T1000 (cell line): Measurements from ENCODE around the gene DAAM1.

Source experiments
- DNase-seq: peaks from one replicate; lab custom pipeline; 2025; ENCODE audit warnings: mixed read lengths; lab: John Stamatoyannopoulos, UW

The DAAM1 gene

GRCh38 chr14:59187802-59188460, 536 bp upstream of the DAAM1 start:
- peak; percentile 36 for DNase-seq

DNA sequence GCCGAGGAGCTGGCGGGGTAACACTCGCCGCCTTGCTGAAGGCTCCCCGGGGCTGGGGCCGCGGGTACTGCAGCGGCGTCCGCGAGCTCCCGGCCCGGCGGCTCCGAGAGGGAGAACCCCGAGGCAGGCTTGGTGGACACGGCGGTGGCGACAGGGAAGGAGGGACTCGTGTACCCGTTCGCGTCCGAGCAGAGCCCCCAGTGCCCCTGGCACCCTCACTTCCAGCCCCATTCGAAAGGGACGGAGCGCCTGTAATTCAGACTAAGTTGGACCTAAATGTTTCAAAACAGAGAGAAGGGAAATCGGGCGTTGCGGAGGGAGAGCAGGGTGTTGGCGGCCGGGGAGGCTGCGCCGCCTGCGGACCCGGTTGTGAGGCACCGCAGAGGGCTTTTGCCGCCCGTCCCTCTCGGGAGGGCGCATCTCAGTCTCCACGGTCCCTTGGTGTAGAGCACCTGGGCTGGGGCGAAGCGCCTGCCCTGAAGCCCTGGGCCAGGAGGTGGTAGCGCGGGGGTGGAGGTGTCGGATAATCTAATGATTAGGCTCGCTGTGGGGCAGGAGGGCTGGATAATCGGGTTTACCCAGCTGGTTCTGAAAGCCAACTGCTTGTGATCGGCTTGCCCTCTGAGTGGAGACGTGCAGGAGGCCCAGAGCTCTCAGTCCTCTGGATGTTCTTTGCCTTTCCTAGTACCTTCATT, 771 bp downstream of the DAAM1 start:
- peak; percentile 39 for DNase-seq

DNA sequence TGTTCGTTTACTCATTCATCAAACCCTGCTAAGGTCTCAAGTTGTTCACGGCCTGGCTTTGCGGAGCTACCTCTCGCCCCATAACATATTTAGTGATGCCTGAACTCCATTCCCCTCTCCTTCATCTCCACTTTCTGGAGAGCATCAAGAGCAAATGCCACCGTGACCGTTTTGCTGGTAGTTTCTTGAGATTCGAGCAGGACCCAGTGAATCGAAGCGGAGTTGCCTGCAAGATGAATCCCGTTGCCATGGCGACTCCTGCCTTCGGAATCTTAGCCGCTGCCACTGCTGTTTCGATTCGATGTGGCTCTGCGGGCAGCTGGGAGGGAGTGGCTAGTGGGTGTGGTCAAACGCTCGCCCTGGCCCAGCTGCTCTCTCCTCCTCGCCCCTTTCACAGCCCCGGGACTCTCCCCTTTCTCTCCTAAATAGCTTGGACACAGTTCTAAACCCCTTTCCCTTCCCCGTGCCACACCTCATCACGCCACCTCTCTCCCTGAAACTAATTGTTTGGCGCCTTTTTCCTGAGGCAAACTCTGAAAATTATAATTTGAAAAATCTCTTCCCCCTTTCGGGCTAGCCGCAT, 1.4 kb downstream of the DAAM1 start:
- peak; percentile 83 for DNase-seq

DNA sequence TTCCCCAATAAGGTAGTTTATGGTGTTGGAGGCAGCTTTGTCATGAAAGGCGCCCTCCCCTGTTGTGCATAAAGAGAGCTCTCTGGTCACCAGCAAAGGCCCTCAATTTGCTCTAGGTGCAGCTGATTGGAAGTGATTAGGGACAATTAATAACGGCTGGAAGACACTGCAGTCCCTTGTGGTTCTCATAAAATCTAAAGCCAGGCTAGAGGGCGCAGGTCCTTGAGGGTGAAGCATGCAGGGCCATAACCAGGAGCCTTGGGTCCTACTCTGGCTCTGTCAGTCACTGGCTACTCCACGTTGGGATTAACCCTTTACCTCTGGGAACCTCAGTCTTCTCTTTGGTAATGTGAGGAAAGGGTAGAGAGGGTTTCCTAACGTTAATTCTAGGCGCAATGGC, 1.9 kb downstream of the DAAM1 start:
- DNase-seq, result no peak

DNA sequence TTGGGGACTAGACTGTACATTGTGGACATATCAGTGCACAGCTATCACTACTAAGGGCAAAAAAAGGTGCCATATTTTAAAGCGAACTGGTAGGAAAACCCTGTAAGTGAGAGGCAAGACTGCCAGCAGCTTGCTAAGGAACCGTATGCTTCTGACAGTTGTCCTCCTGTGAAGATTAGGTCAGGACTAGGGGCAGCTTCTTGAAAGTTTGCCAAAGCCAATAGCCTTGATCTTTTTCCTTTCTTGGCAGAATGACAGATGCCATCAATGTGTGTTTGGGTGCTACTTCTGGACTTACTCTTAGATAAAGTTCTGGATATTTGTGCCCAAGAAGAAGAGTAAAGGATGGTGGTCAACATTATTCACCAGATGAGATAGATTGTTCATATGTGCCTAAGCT, 7.4 kb downstream of the DAAM1 start:
- DNase-seq, result no peak

GRCh38 chr14:59197695-59198262, 9.3 kb downstream of the DAAM1 start:
- no peak for DNase-seq

GRCh38 chr14:59199205-59199604, 10.7 kb downstream of the DAAM1 start:
- DNase-seq, result no peak

GRCh38 chr14:59199614-59200013, 11.1 kb downstream of the DAAM1 start:
- no peak for DNase-seq

GRCh38 chr14:59200195-59200594, 11.7 kb downstream of the DAAM1 start:
- no peak for DNase-seq

- no peak for DNase-seq
Observed at GRCh38 chr14:59202031-59202430, 13.6 kb downstream of the DAAM1 start.

- no peak for DNase-seq
Observed at GRCh38 chr14:59204305-59204704, 15.8 kb downstream of the DAAM1 start.

DNA sequence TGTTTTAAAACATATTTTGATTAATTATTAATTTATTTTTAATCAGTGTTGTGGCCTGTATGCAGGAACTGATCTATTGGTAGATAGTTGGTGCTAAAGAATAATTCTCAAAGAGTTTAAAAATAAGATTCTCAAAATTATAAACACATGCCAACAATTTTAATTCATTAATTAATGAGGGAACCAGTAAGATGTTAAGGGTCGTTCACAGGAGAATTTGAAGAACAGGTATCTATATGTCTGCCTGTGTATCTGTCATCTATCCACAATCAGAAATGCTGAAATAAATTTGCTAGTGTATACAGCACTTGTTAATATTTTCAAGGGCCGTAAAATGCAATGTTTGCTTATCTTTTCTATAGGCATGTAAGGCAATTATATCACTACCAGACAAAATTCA, 18.4 kb downstream of the DAAM1 start:
- no peak for DNase-seq

GRCh38 chr14:59207506-59207933, 19.1 kb downstream of the DAAM1 start:
- no peak for DNase-seq

DNA sequence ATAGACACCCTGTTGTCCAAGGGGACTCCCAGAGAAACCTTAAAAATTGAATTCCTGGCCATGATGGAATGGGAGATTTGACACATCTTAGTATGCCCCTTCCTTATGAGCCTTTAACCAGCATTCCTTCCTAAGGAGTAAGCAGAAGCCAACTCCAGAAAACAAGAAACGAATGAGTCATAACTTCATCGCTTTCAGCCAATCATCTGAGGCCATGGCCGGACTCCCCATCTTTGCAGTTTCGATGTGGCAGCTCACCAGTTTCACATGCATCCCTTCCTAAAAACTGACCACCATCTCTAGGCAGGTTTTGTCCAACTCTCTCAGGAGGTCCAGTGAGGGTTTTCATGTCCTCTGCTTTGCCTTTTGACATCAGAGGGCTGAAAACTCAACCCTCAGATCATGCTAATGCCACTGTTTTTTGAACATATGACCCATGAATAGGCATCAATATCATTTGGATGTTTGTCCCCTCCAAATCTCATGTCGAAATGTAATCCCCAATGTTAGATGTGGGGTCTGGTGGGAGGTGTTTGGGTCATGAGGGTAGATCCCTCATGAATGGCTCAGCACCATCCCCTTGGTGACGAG, 19.9 kb downstream of the DAAM1 start:
- peak; percentile 37 for DNase-seq

GRCh38 chr14:59208954-59209353, 20.5 kb downstream of the DAAM1 start:
- no peak for DNase-seq

GRCh38 chr14:59210621-59211020, 22.2 kb downstream of the DAAM1 start:
- DNase-seq, result no peak

DNA sequence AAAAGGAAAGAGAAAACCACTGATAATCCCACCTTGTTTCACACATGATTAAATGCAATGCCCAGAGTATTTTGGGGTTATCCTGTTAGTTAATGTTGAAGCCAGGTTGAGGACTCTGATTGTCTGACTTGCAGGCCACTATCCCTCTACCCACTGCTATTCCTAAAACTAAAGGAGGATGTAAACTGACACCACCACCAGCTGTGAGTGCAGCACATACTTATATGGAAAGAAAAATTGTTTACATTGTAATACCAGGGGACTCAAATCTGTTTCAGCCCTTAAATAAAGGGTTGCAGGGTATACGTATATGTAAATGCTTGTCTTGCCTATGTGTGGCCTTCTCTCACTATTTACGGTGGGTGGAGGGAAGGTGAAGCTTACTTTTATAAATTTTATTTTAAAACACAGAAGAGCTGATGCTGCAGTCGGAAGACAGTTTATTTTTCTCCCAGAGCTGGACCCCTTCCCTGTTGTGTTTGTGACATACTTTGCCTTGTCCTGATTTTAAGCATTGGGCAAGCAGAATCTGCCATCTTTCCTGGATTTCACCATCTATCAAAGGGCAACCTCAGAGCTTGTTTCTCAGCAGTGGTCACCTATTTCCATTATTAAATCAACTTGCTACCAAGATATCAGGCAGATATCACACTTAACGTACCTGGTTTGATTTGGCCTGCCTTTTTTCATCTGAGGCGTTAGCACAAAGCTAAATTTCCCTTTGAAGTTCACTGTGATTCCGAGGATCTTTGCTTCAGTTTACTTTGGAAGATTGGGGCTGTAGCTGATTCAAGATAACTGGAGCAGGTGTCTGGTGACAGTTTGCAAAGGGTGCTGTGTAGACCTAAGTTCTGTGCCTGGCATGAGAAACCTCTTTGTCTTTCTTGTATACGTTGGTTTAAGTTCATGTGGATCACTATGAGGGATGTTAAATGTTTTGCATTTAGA, 25.2 kb downstream of the DAAM1 start:
- DNase-seq, result no peak

DNA sequence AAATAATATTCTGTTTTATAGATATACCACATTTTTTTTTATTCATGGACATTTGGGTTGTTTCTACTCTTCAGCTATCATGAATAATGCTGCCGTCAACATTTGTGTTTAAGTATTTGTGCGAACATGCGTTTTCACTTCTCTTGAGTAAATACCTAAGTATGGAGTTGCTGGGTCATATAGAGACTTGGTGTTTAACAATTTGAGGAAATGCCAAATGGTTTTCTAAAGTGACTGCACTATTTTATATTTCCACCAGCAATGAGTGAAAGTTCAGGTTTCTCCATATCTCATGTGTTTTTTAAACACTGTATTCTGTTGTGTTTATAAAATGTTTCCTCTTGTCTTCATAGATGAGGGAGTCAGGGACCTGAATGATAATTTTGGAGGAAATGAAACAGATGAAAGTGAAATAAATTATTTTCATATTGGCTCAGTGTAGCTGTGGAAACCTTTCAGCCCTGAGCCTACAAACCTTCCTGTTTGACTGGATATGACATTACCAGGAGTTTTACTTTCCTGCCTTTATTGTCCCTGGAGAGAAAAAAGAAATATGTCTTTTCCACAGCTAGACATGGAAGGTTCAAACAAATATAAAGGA, 26.3 kb downstream of the DAAM1 start:
- DNase-seq, result no peak

DNA sequence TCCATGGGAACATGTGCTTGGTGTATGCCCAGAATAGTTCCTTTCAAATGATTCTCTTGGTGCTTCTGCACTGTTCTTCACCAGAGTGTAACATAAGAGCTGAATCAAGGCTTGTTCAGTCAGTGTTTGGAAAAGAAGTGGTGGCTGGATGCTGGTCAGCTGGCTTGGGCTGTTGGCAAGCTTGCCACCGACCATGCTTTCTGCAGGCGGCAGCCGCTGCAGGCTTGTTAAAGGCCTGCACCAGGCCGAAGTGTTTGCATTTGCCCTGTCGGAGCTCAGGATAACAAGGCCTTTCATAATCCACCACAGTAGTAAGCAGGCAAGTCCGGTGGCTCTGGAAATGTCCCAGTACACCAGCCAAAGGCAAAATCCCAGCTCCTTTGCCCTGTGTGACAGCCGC, 26.9 kb downstream of the DAAM1 start:
- no peak for DNase-seq

DNA sequence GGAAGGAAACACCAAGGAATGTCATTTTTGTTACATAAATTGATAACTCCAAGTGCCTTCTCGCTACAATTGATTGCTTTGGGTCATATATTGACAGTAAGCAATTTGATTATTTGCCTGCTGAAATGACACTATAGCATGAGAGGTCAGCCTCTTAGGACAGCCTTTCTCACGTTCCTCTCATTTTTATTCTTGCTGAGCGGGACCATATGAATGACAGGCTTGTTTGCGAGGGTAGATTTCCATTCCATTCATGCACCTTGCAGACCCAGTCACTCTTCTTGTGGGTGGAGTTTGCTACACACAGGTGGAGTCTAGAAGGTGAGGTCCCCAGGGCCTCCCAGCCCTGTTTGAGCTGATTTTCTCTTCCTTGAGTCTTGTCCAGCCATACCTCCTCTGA, 27.3 kb downstream of the DAAM1 start:
- no peak for DNase-seq

DNA sequence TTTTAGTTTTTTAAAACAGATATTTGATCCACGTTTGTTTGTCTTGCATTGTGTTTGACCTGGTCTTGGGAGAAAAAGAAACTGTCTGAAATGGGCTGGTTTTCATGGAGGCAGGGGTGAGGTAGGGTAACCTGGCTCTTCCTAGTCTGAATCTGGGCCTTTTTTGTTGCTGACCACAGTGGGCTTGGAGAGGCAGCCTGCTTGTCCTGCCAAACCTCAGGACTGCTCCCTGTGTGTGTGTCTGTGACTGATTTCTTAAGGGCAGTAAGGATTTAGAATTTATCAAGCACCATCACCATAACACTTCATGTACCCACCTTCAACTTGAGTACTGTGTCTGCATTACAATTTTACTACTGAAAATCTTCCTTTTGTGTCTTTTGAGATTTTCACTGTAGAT, 28.5 kb downstream of the DAAM1 start:
- no peak for DNase-seq
